SK-N-SH (cell line): Measurements from ENCODE around the gene GALM.

ENCODE experiments used
- EP300 ChIP-seq, 2 experiments: IDR thresholded peaks; 2 replicates each; pipeline versions ENCODE4 v1.4.0 to v1.6.1; 2012; ENCODE audit warnings: borderline replicate concordance in 1 of 2, low read depth in 1 of 2, low read length in 1 of 2
- FOXM1 ChIP-seq: IDR thresholded peaks from 2 replicates; pipeline ENCODE4 v1.4.0; 2012; ENCODE audit warnings: low read depth, mild to moderate bottlenecking
- NRF1 ChIP-seq: IDR thresholded peaks from 2 replicates; pipeline ENCODE4 v1.6.1; 2012; ENCODE audit warnings: low read depth, mild to moderate bottlenecking, low read length
- POLR2AphosphoS5 ChIP-seq: IDR thresholded peaks from 2 replicates; pipeline ENCODE4 v1.6.1; 2012; ENCODE audit warnings: low read depth, low read length
- YY1 ChIP-seq: IDR thresholded peaks from 2 replicates; pipeline ENCODE4 v1.4.0; 2012; ENCODE audit warnings: low read depth, mild to moderate bottlenecking
- TF ChIP-seq, protein P1 (sequence below): fragments of 200-600 bp; sonication (generic); IDR thresholded peaks from 2 replicates; pipeline ENCODE4 v1.6.1; 2017; ENCODE audit warnings: antibody characterized with exemption, mild to moderate bottlenecking, moderate library complexity
- TF ChIP-seq, protein P2 (sequence below): IDR thresholded peaks from 2 replicates; pipeline ENCODE4 v1.6.1; 2012; ENCODE audit warnings: mild to moderate bottlenecking, low read depth, low read length, moderate library complexity
- TF ChIP-seq, protein P3 (sequence below): IDR thresholded peaks from 2 replicates; pipeline ENCODE4 v1.4.0; 2012; ENCODE audit warnings: low read depth
- TF ChIP-seq, protein P4 (sequence below): fragments of 150-350 bp; IDR thresholded peaks from 2 replicates; pipeline ENCODE4 v1.6.1; 2017; ENCODE audit warnings: antibody characterized with exemption, low read length, low read depth, borderline replicate concordance

DNA sequence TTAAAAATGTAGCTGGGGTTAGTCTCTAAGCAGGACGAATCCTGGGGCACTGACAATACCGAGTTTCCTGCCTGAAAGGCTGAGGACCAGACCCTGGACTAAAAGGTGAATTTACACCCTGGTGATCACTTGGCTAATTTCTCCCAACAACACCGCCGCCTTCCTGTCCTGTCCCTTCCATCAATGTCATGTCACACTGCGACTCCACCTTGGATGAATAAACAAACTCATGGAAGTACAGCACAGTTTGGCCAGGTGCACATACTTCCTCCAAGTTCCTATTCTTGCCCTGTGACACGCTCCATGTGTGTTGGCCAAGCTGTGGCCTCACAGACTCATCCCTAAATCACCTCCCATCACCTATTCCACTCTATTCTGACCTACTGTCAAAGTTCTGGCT is 15.9 kb upstream of the GALM start:
- TF ChIP-seq, protein P1, sequence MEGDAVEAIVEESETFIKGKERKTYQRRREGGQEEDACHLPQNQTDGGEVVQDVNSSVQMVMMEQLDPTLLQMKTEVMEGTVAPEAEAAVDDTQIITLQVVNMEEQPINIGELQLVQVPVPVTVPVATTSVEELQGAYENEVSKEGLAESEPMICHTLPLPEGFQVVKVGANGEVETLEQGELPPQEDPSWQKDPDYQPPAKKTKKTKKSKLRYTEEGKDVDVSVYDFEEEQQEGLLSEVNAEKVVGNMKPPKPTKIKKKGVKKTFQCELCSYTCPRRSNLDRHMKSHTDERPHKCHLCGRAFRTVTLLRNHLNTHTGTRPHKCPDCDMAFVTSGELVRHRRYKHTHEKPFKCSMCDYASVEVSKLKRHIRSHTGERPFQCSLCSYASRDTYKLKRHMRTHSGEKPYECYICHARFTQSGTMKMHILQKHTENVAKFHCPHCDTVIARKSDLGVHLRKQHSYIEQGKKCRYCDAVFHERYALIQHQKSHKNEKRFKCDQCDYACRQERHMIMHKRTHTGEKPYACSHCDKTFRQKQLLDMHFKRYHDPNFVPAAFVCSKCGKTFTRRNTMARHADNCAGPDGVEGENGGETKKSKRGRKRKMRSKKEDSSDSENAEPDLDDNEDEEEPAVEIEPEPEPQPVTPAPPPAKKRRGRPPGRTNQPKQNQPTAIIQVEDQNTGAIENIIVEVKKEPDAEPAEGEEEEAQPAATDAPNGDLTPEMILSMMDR: no peak
- TF ChIP-seq EP300 (IDR thresholded peaks at IDR 0.05; ENCODE audit: borderline replicate concordance in 1 of 2, low read depth in 1 of 2, low read length in 1 of 2) (no peak), FOXM1 (no peak), NRF1 (no peak), POLR2AphosphoS5 (no peak), YY1 (no peak)
- TF ChIP-seq, protein P2, sequence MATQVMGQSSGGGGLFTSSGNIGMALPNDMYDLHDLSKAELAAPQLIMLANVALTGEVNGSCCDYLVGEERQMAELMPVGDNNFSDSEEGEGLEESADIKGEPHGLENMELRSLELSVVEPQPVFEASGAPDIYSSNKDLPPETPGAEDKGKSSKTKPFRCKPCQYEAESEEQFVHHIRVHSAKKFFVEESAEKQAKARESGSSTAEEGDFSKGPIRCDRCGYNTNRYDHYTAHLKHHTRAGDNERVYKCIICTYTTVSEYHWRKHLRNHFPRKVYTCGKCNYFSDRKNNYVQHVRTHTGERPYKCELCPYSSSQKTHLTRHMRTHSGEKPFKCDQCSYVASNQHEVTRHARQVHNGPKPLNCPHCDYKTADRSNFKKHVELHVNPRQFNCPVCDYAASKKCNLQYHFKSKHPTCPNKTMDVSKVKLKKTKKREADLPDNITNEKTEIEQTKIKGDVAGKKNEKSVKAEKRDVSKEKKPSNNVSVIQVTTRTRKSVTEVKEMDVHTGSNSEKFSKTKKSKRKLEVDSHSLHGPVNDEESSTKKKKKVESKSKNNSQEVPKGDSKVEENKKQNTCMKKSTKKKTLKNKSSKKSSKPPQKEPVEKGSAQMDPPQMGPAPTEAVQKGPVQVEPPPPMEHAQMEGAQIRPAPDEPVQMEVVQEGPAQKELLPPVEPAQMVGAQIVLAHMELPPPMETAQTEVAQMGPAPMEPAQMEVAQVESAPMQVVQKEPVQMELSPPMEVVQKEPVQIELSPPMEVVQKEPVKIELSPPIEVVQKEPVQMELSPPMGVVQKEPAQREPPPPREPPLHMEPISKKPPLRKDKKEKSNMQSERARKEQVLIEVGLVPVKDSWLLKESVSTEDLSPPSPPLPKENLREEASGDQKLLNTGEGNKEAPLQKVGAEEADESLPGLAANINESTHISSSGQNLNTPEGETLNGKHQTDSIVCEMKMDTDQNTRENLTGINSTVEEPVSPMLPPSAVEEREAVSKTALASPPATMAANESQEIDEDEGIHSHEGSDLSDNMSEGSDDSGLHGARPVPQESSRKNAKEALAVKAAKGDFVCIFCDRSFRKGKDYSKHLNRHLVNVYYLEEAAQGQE: no peak
- TF ChIP-seq, protein P3, sequence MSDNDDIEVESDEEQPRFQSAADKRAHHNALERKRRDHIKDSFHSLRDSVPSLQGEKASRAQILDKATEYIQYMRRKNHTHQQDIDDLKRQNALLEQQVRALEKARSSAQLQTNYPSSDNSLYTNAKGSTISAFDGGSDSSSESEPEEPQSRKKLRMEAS: no peak
- TF ChIP-seq, protein P4, sequence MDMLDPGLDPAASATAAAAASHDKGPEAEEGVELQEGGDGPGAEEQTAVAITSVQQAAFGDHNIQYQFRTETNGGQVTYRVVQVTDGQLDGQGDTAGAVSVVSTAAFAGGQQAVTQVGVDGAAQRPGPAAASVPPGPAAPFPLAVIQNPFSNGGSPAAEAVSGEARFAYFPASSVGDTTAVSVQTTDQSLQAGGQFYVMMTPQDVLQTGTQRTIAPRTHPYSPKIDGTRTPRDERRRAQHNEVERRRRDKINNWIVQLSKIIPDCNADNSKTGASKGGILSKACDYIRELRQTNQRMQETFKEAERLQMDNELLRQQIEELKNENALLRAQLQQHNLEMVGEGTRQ: no peak
